B cell (primary cell): ENCODE measurements around the gene CNIH4. TPM values are rescaled to one million over a fixed set of nuclear protein-coding genes. Genes with fewer than 3 reads are reported as not detected.

Experiments
- ATAC-seq: fragments of 200-7000 bp; cut with Tn5 transposase; one replicate; pipeline ENCODE4 v1.10.0; 2021; ENCODE audit warnings: low read depth, mild to moderate bottlenecking, moderate number of reproducible peaks, moderate library complexity
- CTCF ChIA-PET: fragments of 350-600 bp; sonication (Branson Sonifier 250); formaldehyde crosslinking; loops from one replicate; lab custom pipeline; 2021; ENCODE audit warnings: antibody characterized with exemption, inconsistent platforms; lab: Charles Lee
- POLR2A ChIA-PET: fragments of 350-600 bp; sonication (Branson Sonifier 250); formaldehyde crosslinking; loops from one replicate; lab custom pipeline; 2021; ENCODE audit warnings: antibody characterized with exemption; lab: Charles Lee
- DNase-seq: peaks from one replicate; pipeline ENCODE4 v3.0.0; 2013
- H2AFZ ChIP-seq: 2 replicates; pipeline ENCODE4 v1.6.1; 2012; ENCODE audit warnings: mild to moderate bottlenecking, low read depth, low read length; ENCODE audit not compliant: insufficient read depth, poor library complexity, severe bottlenecking
- H3K27ac ChIP-seq, 2 donors: 1 replicate in 1 of 2; 2 replicates in 1 of 2; pipeline ENCODE4 v1.5.1; 2012 to 2013; ENCODE audit warnings: low read length in 2 of 2, mild to moderate bottlenecking in 2 of 2, moderate library complexity in 1 of 2
- H3K27me3 ChIP-seq, 4 experiments: fragments of 200-600 bp in 1 of 4; sonication (generic) in 1 of 4; replicated peaks in 1 of 4; 1 replicate in 2 of 4; 2 replicates in 2 of 4; pipeline versions ENCODE4 v1.6.1 to v1.7.0; 2013 to 2016; ENCODE audit warnings: low read length in 3 of 4, mild to moderate bottlenecking in 2 of 4, mixed read lengths in 1 of 4, moderate library complexity in 1 of 4; ENCODE audit not compliant: insufficient read depth in 4 of 4, control insufficient read depth in 3 of 4; ENCODE audit errors: control extremely low read depth in 1 of 4
- H3K36me3 ChIP-seq, 2 experiments: replicated peaks in 1 of 2; 1 replicate in 1 of 2; 2 replicates in 1 of 2; pipeline versions ENCODE4 v1.6.1 to v1.7.1; 2013; ENCODE audit warnings: low read length in 1 of 2; ENCODE audit not compliant: insufficient read depth in 2 of 2, control insufficient read depth in 1 of 2; ENCODE audit errors: control extremely low read depth in 1 of 2, extremely low read depth in 1 of 2
- H3K4me1 ChIP-seq, 2 donors: fragments of 200-600 bp in 1 of 2; sonication (generic) in 1 of 2; 1 replicate in 1 of 2; 2 replicates in 1 of 2; pipeline versions ENCODE4 v1.5.1 to v1.6.1; 2013 to 2017; ENCODE audit warnings: low read length in 2 of 2; ENCODE audit not compliant: control insufficient read depth in 2 of 2, insufficient read depth in 2 of 2
- H3K4me2 ChIP-seq: replicated peaks from 2 replicates; pipeline ENCODE3; 2012; ENCODE audit warnings: mild to moderate bottlenecking, low read depth, low read length; ENCODE audit not compliant: poor library complexity, severe bottlenecking
- H3K4me3 ChIP-seq, 5 experiments: fragments of 200-600 bp in 1 of 5; sonication (generic) in 1 of 5; 1 replicate in 3 of 5; 2 replicates in 2 of 5; pipeline versions ENCODE4 v1.5.1 to v1.7.0; 2011 to 2016; ENCODE audit warnings: low read length in 4 of 5, mild to moderate bottlenecking in 4 of 5, low read depth in 2 of 5, control low read depth in 1 of 5, moderate library complexity in 1 of 5; ENCODE audit not compliant: insufficient read depth in 1 of 5; ENCODE audit errors: control extremely low read depth in 1 of 5, extremely low read depth in 1 of 5
- H3K79me2 ChIP-seq: fragments of 200-600 bp; sonication (generic); one replicate; pipeline ENCODE4 v1.6.0; 2016; ENCODE audit warnings: low read length; ENCODE audit not compliant: control insufficient read depth, insufficient read depth
- H3K9ac ChIP-seq: fragments of 200-600 bp; sonication (generic); 2 replicates; pipeline ENCODE4 v1.6.1; 2017; ENCODE audit warnings: mild to moderate bottlenecking, low read length, moderate library complexity
- H3K9me3 ChIP-seq, 3 donors: one replicate each; pipeline versions ENCODE4 v1.6.1 to v1.7.1; 2013; ENCODE audit warnings: low read length in 2 of 3; ENCODE audit not compliant: control insufficient read depth in 2 of 3, insufficient read depth in 1 of 3; ENCODE audit errors: control extremely low read depth in 1 of 3
- H4K20me1 ChIP-seq: 2 replicates; pipeline ENCODE4 v1.6.0; 2012; ENCODE audit warnings: mild to moderate bottlenecking, low read length; ENCODE audit not compliant: insufficient read depth, control insufficient read depth, poor library complexity, severe bottlenecking
- H3K27ac Mint-ChIP-seq: one replicate; pipeline ENCODE4 v1.8.0; 2021; ENCODE audit warnings: mixed read lengths
- H3K27me3 Mint-ChIP-seq: one replicate; pipeline ENCODE4 v1.8.0; 2021; ENCODE audit warnings: mixed read lengths
- H3K4me1 Mint-ChIP-seq: one replicate; pipeline ENCODE4 v1.8.0; 2021; ENCODE audit warnings: mixed read lengths
- H3K4me3 Mint-ChIP-seq: one replicate; pipeline ENCODE4 v1.8.0; 2021; ENCODE audit warnings: mixed read lengths
- H3K9me3 Mint-ChIP-seq: one replicate; pipeline ENCODE4 v1.8.0; 2022; ENCODE audit warnings: mixed read lengths; ENCODE audit not compliant: insufficient read depth
- EZH2 ChIP-seq: IDR thresholded peaks from 2 replicates; pipeline ENCODE4 v1.6.1; 2012; ENCODE audit warnings: borderline replicate concordance, low read depth, mild to moderate bottlenecking, moderate library complexity, low read length; ENCODE audit not compliant: insufficient read depth, poor library complexity, severe bottlenecking
- WGBS: methylation state at CpG from one replicate; pipeline ENCODE4 v1.1.5; 2013; ENCODE audit warnings: missing lambda C conversion rate; ENCODE audit not compliant: insufficient coverage; 5-methylcytosine and 5-hydroxymethylcytosine counted together
- intact Hi-C: fragments of 100-400 bp; cut with micrococcal nuclease; formaldehyde crosslinking; loops from one replicate; pipeline ENCODE4 v1.10.0; 2022
- polyA plus RNA-seq: library from polyadenylated mRNA; depleted of rRNA; stranded (reverse); fragments of >200 nt; gene quantifications from 2 replicates; pipeline ENCODE4 v1.2.3, GENCODE V29; 2012
- total RNA-seq, 2 donors: library from RNA; stranded (reverse); fragments of 120-200 nt in 1 of 2; gene quantifications; 1 replicate in 1 of 2; 2 replicates in 1 of 2; pipeline versions ENCODE4 v1.2.3 to v1.2.4, GENCODE V29; 2013 to 2022
- TF ChIP-seq, protein P1 (sequence below): fragments of 200-600 bp; IDR thresholded peaks from one replicate; pipeline ENCODE4 v1.8.0; 2022; ENCODE audit warnings: antibody characterized with exemption, mild to moderate bottlenecking

CNIH4 gene
- total and polyA plus RNA-seq, 2 donors (not counting 1 experiment from before 2014, with no cell fraction given), result 13.3 to 27.2 TPM

DNA sequence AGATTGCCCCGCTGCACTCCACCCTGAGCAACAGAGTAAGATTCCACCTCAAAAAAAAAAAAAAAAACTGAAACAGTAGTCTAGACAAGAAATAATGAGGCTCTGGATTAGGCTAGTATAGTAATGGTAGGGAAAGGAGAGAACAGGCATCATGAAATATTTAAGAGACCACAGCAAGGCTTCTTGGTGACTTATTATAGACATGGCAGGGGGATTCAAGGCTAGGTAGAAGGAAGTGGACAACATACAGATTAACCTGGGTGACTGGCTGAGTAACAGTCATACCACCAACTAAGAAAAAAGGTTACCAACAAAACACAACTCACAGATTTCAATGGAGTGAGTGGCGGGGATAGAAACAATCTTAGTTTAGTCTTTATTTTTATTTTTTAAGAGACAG lies 35.0 kb upstream of the CNIH4 start:
- Histone ChIP-seq H3K36me3 (peaks cover 3 to 27% of the 10 kb centered on the region in 2 experiments), H3K4me1 (no peaks in the 10 kb centered on the region), H3K9ac (no peak overlapping the region), H3K27ac (no peak overlapping the region), H3K4me2 (no peak overlapping the region), H4K20me1 (peaks cover 13% of the 10 kb centered on the region), H3K9me3 (no peaks in the 10 kb centered on the region), H2AFZ (no peak overlapping the region), H3K4me3 (no peak overlapping the region), H3K27me3 (no peaks in the 10 kb centered on the region), H3K79me2 (peaks cover 61% of the 10 kb centered on the region)
- no peaks in the 10 kb centered on the region for H3K9me3 Mint-ChIP-seq
- no peak for ATAC-seq
- WGBS, result no CpG with 5 or more reads among the region's 2 CpGs
- H3K27me3 Mint-ChIP-seq, result no peaks in the 10 kb centered on the region
- ChIA-PET POLR2A (no interaction called here), CTCF (no interaction called here)
- H3K4me3 Mint-ChIP-seq, result no peak overlapping the region
- H3K4me1 Mint-ChIP-seq, result peaks cover 3% of the 10 kb centered on the region
- H3K27ac Mint-ChIP-seq, result no peak overlapping the region
- no peak for TF ChIP-seq EZH2
- TF ChIP-seq, protein P1, sequence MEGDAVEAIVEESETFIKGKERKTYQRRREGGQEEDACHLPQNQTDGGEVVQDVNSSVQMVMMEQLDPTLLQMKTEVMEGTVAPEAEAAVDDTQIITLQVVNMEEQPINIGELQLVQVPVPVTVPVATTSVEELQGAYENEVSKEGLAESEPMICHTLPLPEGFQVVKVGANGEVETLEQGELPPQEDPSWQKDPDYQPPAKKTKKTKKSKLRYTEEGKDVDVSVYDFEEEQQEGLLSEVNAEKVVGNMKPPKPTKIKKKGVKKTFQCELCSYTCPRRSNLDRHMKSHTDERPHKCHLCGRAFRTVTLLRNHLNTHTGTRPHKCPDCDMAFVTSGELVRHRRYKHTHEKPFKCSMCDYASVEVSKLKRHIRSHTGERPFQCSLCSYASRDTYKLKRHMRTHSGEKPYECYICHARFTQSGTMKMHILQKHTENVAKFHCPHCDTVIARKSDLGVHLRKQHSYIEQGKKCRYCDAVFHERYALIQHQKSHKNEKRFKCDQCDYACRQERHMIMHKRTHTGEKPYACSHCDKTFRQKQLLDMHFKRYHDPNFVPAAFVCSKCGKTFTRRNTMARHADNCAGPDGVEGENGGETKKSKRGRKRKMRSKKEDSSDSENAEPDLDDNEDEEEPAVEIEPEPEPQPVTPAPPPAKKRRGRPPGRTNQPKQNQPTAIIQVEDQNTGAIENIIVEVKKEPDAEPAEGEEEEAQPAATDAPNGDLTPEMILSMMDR, result no peak
- DNase-seq, result no peak
- intact Hi-C loops, result no loop called here

DNA sequence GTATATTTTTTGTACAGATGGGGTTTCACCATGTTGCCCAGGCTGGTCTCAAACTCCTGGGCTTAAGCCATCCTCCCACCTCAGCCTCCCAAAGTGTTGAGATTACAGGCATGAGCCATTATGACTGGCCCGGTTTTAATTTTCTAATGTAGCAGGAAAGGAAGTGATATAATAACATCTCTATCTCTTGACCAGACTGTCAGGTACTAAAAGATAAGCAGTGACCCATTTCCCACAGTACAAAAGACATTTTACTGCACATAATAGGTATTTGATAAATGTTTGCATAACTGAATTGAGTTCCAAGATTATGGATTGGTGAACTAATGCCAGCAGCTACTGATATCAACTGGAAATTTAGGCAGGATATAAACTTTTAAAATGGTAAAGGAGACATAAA lies 30.7 kb upstream of the CNIH4 start:
- H3K4me3 ChIP-seq, result no peak overlapping the region
- H3K36me3 ChIP-seq, result peaks cover 0 to 18% of the 10 kb centered on the region in 2 experiments
- no peaks in the 10 kb centered on the region for H3K27me3 ChIP-seq
- POLR2A ChIA-PET, result no interaction called here
- ATAC-seq, result no peak
- Mint-ChIP-seq H3K9me3 (no peaks in the 10 kb centered on the region), H3K27me3 (no peaks in the 10 kb centered on the region), H3K4me1 (peaks cover 35% of the 10 kb centered on the region), H3K27ac (no peak overlapping the region), H3K4me3 (no peak overlapping the region)
- CTCF ChIA-PET, result interaction anchor here (0.6 kb wide), 1 partner anchor 10 kb away, joined by 4 read pairs; no protein-coding TSS in a partner anchor
- no peaks in the 10 kb centered on the region for H3K9me3 ChIP-seq
- no peak overlapping the region for H3K9ac ChIP-seq
- peaks cover 8 to 18% of the 10 kb centered on the region in 2 donors for H3K4me1 ChIP-seq
- intact Hi-C loops, result no loop called here
- WGBS, result no CpG with 5 or more reads among the region's 1 CpG
- H3K4me2 ChIP-seq, result no peak overlapping the region
- TF ChIP-seq, protein P1, result no peak
- no peak for TF ChIP-seq EZH2
- no peak overlapping the region for H3K27ac ChIP-seq
- H4K20me1 ChIP-seq, result peaks cover 13% of the 10 kb centered on the region
- DNase-seq, result no peak
- H3K79me2 ChIP-seq, result peaks cover 80% of the 10 kb centered on the region
- H2AFZ ChIP-seq, result no peak overlapping the region
